HEK293 (cell line): ENCODE data around the gene GNG4.

Experiments
- BCL11B ChIP-seq: fragments of 450-650 bp; formaldehyde crosslinking; IDR thresholded peaks from 2 replicates; pipeline ENCODE4 v1.5.1; 2016; ENCODE audit warnings: low read depth, missing biosample characterization, missing genetic modification characterization
- GLI4 ChIP-seq: fragments of 450-650 bp; formaldehyde crosslinking; IDR thresholded peaks from 2 replicates; pipeline ENCODE4 v1.5.1; 2016; ENCODE audit warnings: missing biosample characterization, missing genetic modification characterization
- HIC1 ChIP-seq: fragments of 450-650 bp; formaldehyde crosslinking; IDR thresholded peaks from 2 replicates; pipeline ENCODE4 v1.5.1; 2016; ENCODE audit warnings: missing biosample characterization, missing genetic modification characterization
- KLF16 ChIP-seq: fragments of 450-650 bp; formaldehyde crosslinking; IDR thresholded peaks from 2 replicates; pipeline ENCODE4 v1.5.1; 2017; ENCODE audit warnings: missing biosample characterization, missing genetic modification characterization
- RBAK ChIP-seq: fragments of 450-650 bp; formaldehyde crosslinking; IDR thresholded peaks from 2 replicates; pipeline ENCODE4 v1.5.1; 2016; ENCODE audit warnings: missing biosample characterization, missing genetic modification characterization
- TRIM28 ChIP-seq: IDR thresholded peaks from 2 replicates; pipeline ENCODE4 v1.6.1; 2011; ENCODE audit warnings: low read length, control low read depth, borderline replicate concordance
- ZFP3 ChIP-seq: fragments of 450-650 bp; formaldehyde crosslinking; IDR thresholded peaks from 2 replicates; pipeline ENCODE4 v1.5.1; 2016; ENCODE audit warnings: low read depth, missing biosample characterization, missing genetic modification characterization
- ZNF10 ChIP-seq: fragments of 450-650 bp; formaldehyde crosslinking; IDR thresholded peaks from 2 replicates; pipeline ENCODE4 v1.5.1; 2017; ENCODE audit warnings: missing biosample characterization, missing genetic modification characterization
- ZNF174 ChIP-seq: fragments of 450-650 bp; formaldehyde crosslinking; IDR thresholded peaks from 2 replicates; pipeline ENCODE4 v1.5.0; 2017; ENCODE audit warnings: missing biosample characterization, mild to moderate bottlenecking, missing genetic modification characterization
- ZNF175 ChIP-seq: fragments of 450-650 bp; formaldehyde crosslinking; IDR thresholded peaks from 2 replicates; pipeline ENCODE4 v1.5.1; 2016; ENCODE audit warnings: missing biosample characterization, missing genetic modification characterization
- ZNF184 ChIP-seq: fragments of 450-650 bp; IDR thresholded peaks from 2 replicates; pipeline ENCODE4 v1.5.1; 2018; ENCODE audit warnings: missing biosample characterization, mild to moderate bottlenecking, missing genetic modification characterization
- ZNF23 ChIP-seq: fragments of 450-650 bp; formaldehyde crosslinking; IDR thresholded peaks from 2 replicates; pipeline ENCODE4 v1.5.1; 2016; ENCODE audit warnings: missing biosample characterization, missing genetic modification characterization, borderline replicate concordance
- ZNF37A ChIP-seq: fragments of 450-650 bp; IDR thresholded peaks from 2 replicates; pipeline ENCODE4 v1.5.1; 2018; ENCODE audit warnings: missing biosample characterization, missing genetic modification characterization
- ZNF48 ChIP-seq: fragments of 450-650 bp; formaldehyde crosslinking; IDR thresholded peaks from 2 replicates; pipeline ENCODE4 v1.5.1; 2016; ENCODE audit warnings: missing biosample characterization, missing genetic modification characterization
- ZNF548 ChIP-seq: fragments of 450-650 bp; formaldehyde crosslinking; IDR thresholded peaks from 2 replicates; pipeline ENCODE4 v1.5.1; 2016; ENCODE audit warnings: missing biosample characterization, missing genetic modification characterization
- ZNF555 ChIP-seq: fragments of 450-650 bp; formaldehyde crosslinking; conservative IDR thresholded peaks from 2 replicates; pipeline ENCODE4 v1.5.1; 2017; ENCODE audit warnings: missing biosample characterization, mild to moderate bottlenecking, missing genetic modification characterization, inconsistent platforms
- ZNF560 ChIP-seq: fragments of 450-650 bp; formaldehyde crosslinking; IDR thresholded peaks from 2 replicates; pipeline ENCODE4 v1.5.1; 2017; ENCODE audit warnings: missing biosample characterization, missing genetic modification characterization, borderline replicate concordance
- ZNF585B ChIP-seq: fragments of 450-650 bp; formaldehyde crosslinking; IDR thresholded peaks from 2 replicates; pipeline ENCODE4 v1.5.1; 2016; ENCODE audit warnings: missing biosample characterization, missing genetic modification characterization
- ZNF600 ChIP-seq: fragments of 450-650 bp; formaldehyde crosslinking; IDR thresholded peaks from 2 replicates; pipeline ENCODE4 v1.5.1; 2016; ENCODE audit warnings: missing biosample characterization, missing genetic modification characterization
- ZNF639 ChIP-seq: fragments of 450-650 bp; formaldehyde crosslinking; IDR thresholded peaks from 2 replicates; pipeline ENCODE4 v1.5.1; 2016; ENCODE audit warnings: missing biosample characterization, missing genetic modification characterization
- ZNF654 ChIP-seq: fragments of 450-650 bp; formaldehyde crosslinking; IDR thresholded peaks from 2 replicates; pipeline ENCODE4 v1.5.1; 2016; ENCODE audit warnings: low read depth, missing biosample characterization, missing genetic modification characterization
- ZNF704 ChIP-seq: fragments of 450-650 bp; formaldehyde crosslinking; IDR thresholded peaks from 2 replicates; pipeline ENCODE4 v1.5.1; 2016; ENCODE audit warnings: missing biosample characterization, missing genetic modification characterization
- ZNF768 ChIP-seq: fragments of 450-650 bp; formaldehyde crosslinking; IDR thresholded peaks from 2 replicates; pipeline ENCODE4 v1.5.1; 2018; ENCODE audit warnings: missing biosample characterization, mild to moderate bottlenecking, missing genetic modification characterization
- ZNF792 ChIP-seq: fragments of 450-650 bp; formaldehyde crosslinking; IDR thresholded peaks from 2 replicates; pipeline ENCODE4 v1.5.1; 2016; ENCODE audit warnings: missing biosample characterization, missing genetic modification characterization
- ZXDB ChIP-seq: fragments of 450-650 bp; formaldehyde crosslinking; IDR thresholded peaks from 2 replicates; pipeline ENCODE4 v1.5.1; 2016; ENCODE audit warnings: missing biosample characterization, missing genetic modification characterization
- TF ChIP-seq, protein P1 (sequence below): sonication (generic); formaldehyde crosslinking; IDR thresholded peaks from 2 replicates; pipeline ENCODE4 v1.8.1; 2022; ENCODE audit warnings: mild to moderate bottlenecking, moderate library complexity, missing genetic modification reagents
- TF ChIP-seq, protein P2 (sequence below): fragments of 450-650 bp; formaldehyde crosslinking; IDR thresholded peaks from 2 replicates; pipeline ENCODE4 v1.5.1; 2016; ENCODE audit warnings: missing biosample characterization, missing genetic modification characterization, borderline replicate concordance
- TF ChIP-seq, protein P3 (sequence below): fragments of 450-650 bp; formaldehyde crosslinking; IDR thresholded peaks from 2 replicates; pipeline ENCODE4 v1.5.0; 2017; ENCODE audit warnings: missing biosample characterization, missing genetic modification characterization, borderline replicate concordance

GNG4 gene

DNA sequence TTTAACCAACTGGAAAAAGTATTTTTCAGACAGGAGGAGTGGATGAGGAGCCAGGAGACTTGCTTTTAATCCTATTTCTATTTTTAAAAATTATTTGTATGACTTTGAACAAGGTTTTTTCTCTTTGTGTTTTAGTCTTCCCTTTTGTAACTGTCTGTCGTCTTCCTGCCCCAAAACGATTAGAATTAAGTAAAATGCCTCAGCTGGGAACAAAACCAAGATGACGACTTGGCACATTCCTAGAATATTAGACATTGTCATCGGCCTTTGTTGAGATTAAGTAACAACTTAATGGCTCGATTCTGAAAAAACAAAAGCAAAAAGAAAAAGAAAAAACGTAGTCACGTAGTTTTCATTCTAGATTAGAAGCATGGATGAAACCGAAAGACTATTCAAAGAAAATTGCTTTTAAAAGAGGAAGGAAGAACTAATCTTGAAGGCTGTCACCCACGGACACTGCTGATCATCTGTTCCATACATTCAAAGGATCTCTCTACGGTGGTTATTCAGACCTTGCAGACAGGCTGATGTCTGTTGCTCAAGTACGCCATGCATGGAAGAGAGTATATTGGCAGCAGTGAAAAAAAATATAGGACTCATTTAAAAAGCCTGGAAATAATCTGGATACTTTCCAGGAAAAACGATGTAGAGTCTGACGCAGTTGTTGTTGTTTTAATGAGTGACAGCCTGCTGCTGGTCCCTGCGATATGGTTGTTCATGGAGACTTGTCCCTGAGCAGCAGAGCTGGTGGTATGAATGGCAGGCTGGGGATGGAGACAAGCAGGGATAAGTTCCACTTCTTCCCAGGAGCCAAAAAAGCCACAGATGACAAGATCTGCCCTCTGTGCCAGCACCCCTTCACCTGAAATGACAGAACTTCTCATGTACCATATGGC lies 16.8 kb downstream of the GNG4 start (continued):
- TF ChIP-seq, protein P1, sequence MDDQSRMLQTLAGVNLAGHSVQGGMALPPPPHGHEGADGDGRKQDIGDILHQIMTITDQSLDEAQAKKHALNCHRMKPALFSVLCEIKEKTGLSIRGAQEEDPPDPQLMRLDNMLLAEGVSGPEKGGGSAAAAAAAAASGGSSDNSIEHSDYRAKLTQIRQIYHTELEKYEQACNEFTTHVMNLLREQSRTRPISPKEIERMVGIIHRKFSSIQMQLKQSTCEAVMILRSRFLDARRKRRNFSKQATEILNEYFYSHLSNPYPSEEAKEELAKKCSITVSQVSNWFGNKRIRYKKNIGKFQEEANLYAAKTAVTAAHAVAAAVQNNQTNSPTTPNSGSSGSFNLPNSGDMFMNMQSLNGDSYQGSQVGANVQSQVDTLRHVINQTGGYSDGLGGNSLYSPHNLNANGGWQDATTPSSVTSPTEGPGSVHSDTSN (CRISPR knock-in tag): no peak
- TF ChIP-seq, protein P2, sequence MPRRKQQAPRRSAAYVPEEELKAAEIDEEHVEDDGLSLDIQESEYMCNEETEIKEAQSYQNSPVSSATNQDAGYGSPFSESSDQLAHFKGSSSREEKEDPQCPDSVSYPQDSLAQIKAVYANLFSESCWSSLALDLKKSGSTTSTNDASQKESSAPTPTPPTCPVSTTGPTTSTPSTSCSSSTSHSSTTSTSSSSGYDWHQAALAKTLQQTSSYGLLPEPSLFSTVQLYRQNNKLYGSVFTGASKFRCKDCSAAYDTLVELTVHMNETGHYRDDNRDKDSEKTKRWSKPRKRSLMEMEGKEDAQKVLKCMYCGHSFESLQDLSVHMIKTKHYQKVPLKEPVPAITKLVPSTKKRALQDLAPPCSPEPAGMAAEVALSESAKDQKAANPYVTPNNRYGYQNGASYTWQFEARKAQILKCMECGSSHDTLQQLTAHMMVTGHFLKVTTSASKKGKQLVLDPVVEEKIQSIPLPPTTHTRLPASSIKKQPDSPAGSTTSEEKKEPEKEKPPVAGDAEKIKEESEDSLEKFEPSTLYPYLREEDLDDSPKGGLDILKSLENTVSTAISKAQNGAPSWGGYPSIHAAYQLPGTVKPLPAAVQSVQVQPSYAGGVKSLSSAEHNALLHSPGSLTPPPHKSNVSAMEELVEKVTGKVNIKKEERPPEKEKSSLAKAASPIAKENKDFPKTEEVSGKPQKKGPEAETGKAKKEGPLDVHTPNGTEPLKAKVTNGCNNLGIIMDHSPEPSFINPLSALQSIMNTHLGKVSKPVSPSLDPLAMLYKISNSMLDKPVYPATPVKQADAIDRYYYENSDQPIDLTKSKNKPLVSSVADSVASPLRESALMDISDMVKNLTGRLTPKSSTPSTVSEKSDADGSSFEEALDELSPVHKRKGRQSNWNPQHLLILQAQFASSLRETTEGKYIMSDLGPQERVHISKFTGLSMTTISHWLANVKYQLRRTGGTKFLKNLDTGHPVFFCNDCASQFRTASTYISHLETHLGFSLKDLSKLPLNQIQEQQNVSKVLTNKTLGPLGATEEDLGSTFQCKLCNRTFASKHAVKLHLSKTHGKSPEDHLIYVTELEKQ (tag by site-specific recombination): peak; percentile 29; the same call in 1 of the 2 replicates
- TF ChIP-seq GLI4 (tag by site-specific recombination) (no peak), ZNF184 (tag by site-specific recombination) (peak; percentile 44; the same call in 1 of the 2 replicates), ZFP3 (tag by site-specific recombination) (no peak), ZNF792 (tag by site-specific recombination) (peak; percentile 63; the same call in 1 of the 2 replicates), KLF16 (tag by site-specific recombination) (no peak), ZNF600 (peak; percentile 82), HIC1 (tag by site-specific recombination) (no peak), ZNF704 (tag by site-specific recombination) (no peak), ZNF23 (no peak), ZNF10 (tag by site-specific recombination) (0 out of 2 replicates have a peak, but pooled peaks have one; percentile 21), ZNF555 (no peak), ZNF548 (tag by site-specific recombination) (no peak), ZNF37A (tag by site-specific recombination) (no peak), ZNF48 (tag by site-specific recombination) (no peak), RBAK (tag by site-specific recombination) (no peak), ZNF175 (no peak), ZNF639 (tag by site-specific recombination) (no peak), ZXDB (tag by site-specific recombination) (no peak), ZNF585B (tag by site-specific recombination) (no peak), BCL11B (no peak), ZNF654 (tag by site-specific recombination) (no peak), ZNF560 (tag by site-specific recombination) (no peak), ZNF174 (peak; percentile 42; the same call in 1 of the 2 replicates), TRIM28 (0 out of 2 replicates have a peak, but pooled peaks have one; percentile 24), ZNF768 (tag by site-specific recombination) (no peak)
- TF ChIP-seq, protein P3, sequence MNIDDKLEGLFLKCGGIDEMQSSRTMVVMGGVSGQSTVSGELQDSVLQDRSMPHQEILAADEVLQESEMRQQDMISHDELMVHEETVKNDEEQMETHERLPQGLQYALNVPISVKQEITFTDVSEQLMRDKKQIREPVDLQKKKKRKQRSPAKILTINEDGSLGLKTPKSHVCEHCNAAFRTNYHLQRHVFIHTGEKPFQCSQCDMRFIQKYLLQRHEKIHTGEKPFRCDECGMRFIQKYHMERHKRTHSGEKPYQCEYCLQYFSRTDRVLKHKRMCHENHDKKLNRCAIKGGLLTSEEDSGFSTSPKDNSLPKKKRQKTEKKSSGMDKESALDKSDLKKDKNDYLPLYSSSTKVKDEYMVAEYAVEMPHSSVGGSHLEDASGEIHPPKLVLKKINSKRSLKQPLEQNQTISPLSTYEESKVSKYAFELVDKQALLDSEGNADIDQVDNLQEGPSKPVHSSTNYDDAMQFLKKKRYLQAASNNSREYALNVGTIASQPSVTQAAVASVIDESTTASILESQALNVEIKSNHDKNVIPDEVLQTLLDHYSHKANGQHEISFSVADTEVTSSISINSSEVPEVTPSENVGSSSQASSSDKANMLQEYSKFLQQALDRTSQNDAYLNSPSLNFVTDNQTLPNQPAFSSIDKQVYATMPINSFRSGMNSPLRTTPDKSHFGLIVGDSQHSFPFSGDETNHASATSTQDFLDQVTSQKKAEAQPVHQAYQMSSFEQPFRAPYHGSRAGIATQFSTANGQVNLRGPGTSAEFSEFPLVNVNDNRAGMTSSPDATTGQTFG: no peak
